Thyroid gland (tissue), 4 donors: ENCODE data around the gene SERPINB6.

Experiments
- POLR2A ChIP-seq, 2 donors: fragments of 450-650 bp; IDR thresholded peaks; one replicate each; pipeline ENCODE4 v1.6.1; 2017; ENCODE audit warnings: antibody characterized with exemption in 2 of 2, mild to moderate bottlenecking in 2 of 2, moderate library complexity in 1 of 2
- TF ChIP-seq, protein P1 (sequence below), 6 experiments: fragments of 200-600 bp in 3 of 6; fragments of 450-650 bp in 3 of 6; sonication (generic) in 3 of 6; IDR thresholded peaks; one replicate each; pipeline ENCODE4 v1.5.1; 2016 to 2019; ENCODE audit warnings: antibody characterized with exemption in 6 of 6, mild to moderate bottlenecking in 2 of 6, inconsistent platforms in 1 of 6, moderate library complexity in 1 of 6

DNA sequence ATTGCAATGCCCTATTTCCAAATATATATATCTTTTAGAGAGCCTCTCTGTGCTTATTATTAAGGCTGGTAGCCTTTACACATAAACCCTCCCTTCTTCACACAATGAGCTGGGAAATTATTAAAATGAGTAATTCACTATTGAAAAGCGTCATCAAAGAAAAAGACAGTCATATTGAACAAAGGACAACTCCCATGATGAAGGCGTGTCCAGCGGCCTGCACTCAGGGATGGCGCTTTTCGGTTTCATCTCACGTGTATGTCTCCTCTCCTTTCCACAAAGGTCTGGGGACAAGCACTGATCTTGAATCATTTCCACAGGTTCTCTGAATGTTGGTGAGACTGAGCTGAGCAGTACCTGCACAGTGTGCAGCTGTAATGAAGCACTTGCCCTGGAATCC, 71.8 kb downstream of the SERPINB6 start:
- TF ChIP-seq, protein P1, sequence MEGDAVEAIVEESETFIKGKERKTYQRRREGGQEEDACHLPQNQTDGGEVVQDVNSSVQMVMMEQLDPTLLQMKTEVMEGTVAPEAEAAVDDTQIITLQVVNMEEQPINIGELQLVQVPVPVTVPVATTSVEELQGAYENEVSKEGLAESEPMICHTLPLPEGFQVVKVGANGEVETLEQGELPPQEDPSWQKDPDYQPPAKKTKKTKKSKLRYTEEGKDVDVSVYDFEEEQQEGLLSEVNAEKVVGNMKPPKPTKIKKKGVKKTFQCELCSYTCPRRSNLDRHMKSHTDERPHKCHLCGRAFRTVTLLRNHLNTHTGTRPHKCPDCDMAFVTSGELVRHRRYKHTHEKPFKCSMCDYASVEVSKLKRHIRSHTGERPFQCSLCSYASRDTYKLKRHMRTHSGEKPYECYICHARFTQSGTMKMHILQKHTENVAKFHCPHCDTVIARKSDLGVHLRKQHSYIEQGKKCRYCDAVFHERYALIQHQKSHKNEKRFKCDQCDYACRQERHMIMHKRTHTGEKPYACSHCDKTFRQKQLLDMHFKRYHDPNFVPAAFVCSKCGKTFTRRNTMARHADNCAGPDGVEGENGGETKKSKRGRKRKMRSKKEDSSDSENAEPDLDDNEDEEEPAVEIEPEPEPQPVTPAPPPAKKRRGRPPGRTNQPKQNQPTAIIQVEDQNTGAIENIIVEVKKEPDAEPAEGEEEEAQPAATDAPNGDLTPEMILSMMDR (IDR thresholded peaks at IDR 0.05) = no peak
- TF ChIP-seq POLR2A (IDR thresholded peaks at IDR 0.05) = no peak
